ENCODE data around the gene FOXL2NB. TPM values are rescaled to one million over a fixed set of nuclear protein-coding genes. Genes with fewer than 3 reads are reported as not detected.
A peak's percentile ranks its signal among the peaks of the same experiment; 100 is the strongest.

Gene FOXL2NB
- total RNA-seq, 1 donor from 2014 or later, result not detected

GRCh38 chr3:138913766-138914165 lies 33.3 kb upstream of the FOXL2NB start:
- Mint-ChIP-seq H3K9me3 (no peaks in the 10 kb centered on the region), H3K4me3 (no peak overlapping the region), H3K36me3 (no peaks in the 10 kb centered on the region), H3K27ac (no peak overlapping the region), H3K4me1 (peaks cover 8% of the 10 kb centered on the region), H3K27me3 (ENCODE audit: low read depth) (peaks cover 2% of the 10 kb centered on the region)
- no peak for TF ChIP-seq CTCF (IDR thresholded peaks at IDR 0.05; ENCODE audit: unreplicated experiment)
- DNase-seq (ENCODE audit: low spot score in 2 of 2, unreplicated experiment in 2 of 2), result no peak

GRCh38 chr3:138914870-138915502 lies 32.0 kb upstream of the FOXL2NB start:
- no peaks in the 10 kb centered on the region for H3K36me3 Mint-ChIP-seq
- peak overlapping the region; percentile 91 for H3K27ac Mint-ChIP-seq
- DNase-seq (ENCODE audit: low spot score in 2 of 2, unreplicated experiment in 2 of 2), result no peak
- no peak for TF ChIP-seq CTCF (IDR thresholded peaks at IDR 0.05; ENCODE audit: unreplicated experiment)
- peaks cover 8% of the 10 kb centered on the region for H3K4me1 Mint-ChIP-seq
- no peaks in the 10 kb centered on the region for H3K9me3 Mint-ChIP-seq
- H3K27me3 Mint-ChIP-seq (ENCODE audit: low read depth), result peaks cover 2% of the 10 kb centered on the region
- peak overlapping the region; percentile 86 for H3K4me3 Mint-ChIP-seq

DNA sequence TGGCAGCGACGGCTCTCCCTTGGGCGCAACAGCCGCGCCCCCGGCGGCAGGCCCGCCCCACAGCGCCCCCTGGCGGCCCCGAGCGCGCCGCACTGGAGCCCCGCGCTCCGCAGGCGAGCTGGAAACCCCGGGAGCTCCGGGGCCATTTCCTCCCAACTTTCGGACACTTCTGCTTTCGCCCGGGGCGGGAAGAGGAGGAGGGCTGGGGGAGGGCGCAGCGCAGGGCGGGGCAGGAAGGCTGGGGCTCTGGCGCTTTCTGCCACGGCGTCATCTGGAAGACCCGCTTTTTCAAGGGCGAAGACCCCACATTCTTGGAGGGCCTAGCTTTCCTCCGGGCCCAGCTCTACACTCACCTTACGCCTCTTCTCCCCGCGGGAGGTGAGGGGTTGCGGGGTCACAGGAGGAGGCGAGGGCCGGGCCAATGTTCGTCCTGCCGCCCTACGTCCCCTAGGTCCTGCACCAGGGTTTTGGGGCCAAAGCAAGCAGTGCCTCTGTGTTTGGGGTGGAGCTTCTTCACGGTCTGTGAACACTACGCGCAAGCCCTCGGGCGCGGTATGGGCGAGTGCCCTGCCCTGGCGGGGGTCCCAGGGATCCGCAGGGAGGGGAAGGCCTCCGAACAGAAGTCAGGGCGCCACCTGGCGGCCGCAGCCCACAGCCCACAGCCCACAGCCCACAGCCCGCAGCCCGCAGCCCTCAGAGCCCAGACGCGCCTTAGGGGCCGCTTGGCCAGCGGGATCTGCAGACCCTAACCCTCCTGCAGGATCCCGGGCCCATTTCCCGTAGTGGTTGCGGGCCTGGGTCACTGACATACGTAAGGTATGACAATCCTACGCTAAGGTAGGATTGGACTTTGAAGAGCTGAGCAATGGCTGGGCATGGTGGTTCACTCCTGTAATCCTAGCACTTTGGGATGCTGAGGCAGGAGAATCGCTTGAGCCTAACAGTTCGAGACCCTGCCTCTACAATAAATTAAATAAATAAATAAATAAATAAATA lies 31.2 kb upstream of the FOXL2NB start:
- Mint-ChIP-seq H3K9me3 (no peaks in the 10 kb centered on the region), H3K4me3 (peak overlapping the region; percentile 86), H3K27me3 (ENCODE audit: low read depth) (peaks cover 2% of the 10 kb centered on the region), H3K27ac (peak overlapping the region; percentile 93), H3K36me3 (no peaks in the 10 kb centered on the region), H3K4me1 (peaks cover 8% of the 10 kb centered on the region)
- peak; percentile 94 for TF ChIP-seq CTCF (IDR thresholded peaks at IDR 0.05; ENCODE audit: unreplicated experiment)
- DNase-seq (ENCODE audit: low spot score in 2 of 2, unreplicated experiment in 2 of 2), result peak; percentile 91 to 97

DNA sequence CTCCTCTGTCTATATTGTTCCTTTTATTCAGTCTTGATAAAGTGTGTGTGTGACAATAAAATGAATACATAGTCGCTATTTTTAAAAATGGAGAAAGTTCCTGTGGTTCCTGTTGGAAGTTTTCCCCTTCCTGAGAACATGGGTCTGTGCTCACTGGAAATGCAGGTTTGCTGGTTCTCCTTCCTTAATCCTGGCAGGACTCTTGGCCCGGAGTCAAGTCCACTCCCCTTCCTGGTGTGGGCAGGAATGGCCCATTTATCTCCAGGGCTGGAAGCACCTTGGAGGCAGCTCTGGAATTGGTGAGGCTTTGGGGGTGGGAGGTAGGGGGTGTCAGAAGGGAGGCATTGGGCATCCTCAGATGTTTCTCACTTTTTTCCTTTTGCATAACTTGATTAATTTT lies 30.2 kb upstream of the FOXL2NB start:
- TF ChIP-seq CTCF (IDR thresholded peaks at IDR 0.05; ENCODE audit: unreplicated experiment), result no peak
- peak overlapping the region; percentile 79 for H3K27ac Mint-ChIP-seq
- H3K4me3 Mint-ChIP-seq, result peak overlapping the region; percentile 44
- peaks cover 8% of the 10 kb centered on the region for H3K4me1 Mint-ChIP-seq
- H3K27me3 Mint-ChIP-seq (ENCODE audit: low read depth), result peaks cover 2% of the 10 kb centered on the region
- no peaks in the 10 kb centered on the region for H3K9me3 Mint-ChIP-seq
- no peaks in the 10 kb centered on the region for H3K36me3 Mint-ChIP-seq
- no peak for DNase-seq (ENCODE audit: low spot score in 2 of 2, unreplicated experiment in 2 of 2)

DNA sequence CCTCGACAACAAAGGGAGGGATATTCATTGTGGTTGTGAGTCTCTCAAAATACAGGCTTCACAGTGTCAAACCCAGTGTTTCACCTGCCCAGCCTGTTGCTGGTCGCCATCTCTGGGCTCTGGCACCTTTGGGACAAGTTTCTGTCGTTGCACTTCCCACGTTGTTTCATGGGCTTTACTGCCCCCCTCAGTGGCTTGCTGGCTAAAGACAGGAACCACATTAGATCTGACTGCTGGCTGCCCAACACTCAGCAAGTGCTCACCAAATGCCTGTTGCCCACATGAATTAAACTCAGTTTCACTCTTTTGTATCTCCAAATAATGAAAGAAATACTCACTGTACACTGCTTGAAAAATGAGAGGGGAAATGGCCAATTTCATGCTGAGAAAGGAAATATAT lies 27.7 kb upstream of the FOXL2NB start:
- no peak for DNase-seq (ENCODE audit: low spot score in 2 of 2, unreplicated experiment in 2 of 2)
- no peak overlapping the region for H3K4me3 Mint-ChIP-seq
- peaks cover 2% of the 10 kb centered on the region for H3K27me3 Mint-ChIP-seq (ENCODE audit: low read depth)
- H3K4me1 Mint-ChIP-seq, result peaks cover 8% of the 10 kb centered on the region
- H3K27ac Mint-ChIP-seq, result no peak overlapping the region
- no peak for TF ChIP-seq CTCF (IDR thresholded peaks at IDR 0.05; ENCODE audit: unreplicated experiment)
- H3K9me3 Mint-ChIP-seq, result no peaks in the 10 kb centered on the region
- no peaks in the 10 kb centered on the region for H3K36me3 Mint-ChIP-seq
